ENCODE data around the gene GADD45B. TPM values are rescaled to one million over a fixed set of nuclear protein-coding genes. Genes with fewer than 3 reads are reported as not detected.
A peak's percentile ranks its signal among the peaks of the same experiment; 100 is the strongest.

The GADD45B gene
- total and polyA plus RNA-seq, 8 donors = 52.9 to 588 (median 81.9) TPM

GRCh38 chr19:2524361-2524839 is 48.5 kb downstream of the GADD45B start:
- WGBS, 5 donors = 90 to 96% (median 94%) methylated on average over 14 to 16 of the region's 16 CpGs
- no peak overlapping the region for H3K27ac ChIP-seq

GRCh38 chr19:2524840-2525723 is 49.2 kb downstream of the GADD45B start:
- peak in 1 of 2 donors; percentile 40 for DNase-seq
- H3K27ac ChIP-seq = peak overlapping the region in 1 of 5 donors; percentile 40
- H3K4me3 ChIP-seq = peak overlapping the region; percentile 18 to 32 (median 28)
- WGBS, 5 donors = 37 to 72% (median 49%) methylated on average over 22 to 45 of the region's 45 CpGs
- H3K27me3 ChIP-seq = no peaks in the 10 kb centered on the region
- no peaks in the 10 kb centered on the region for H3K9me3 ChIP-seq
- no peak for TF ChIP-seq EP300 (IDR thresholded peaks at IDR 0.05)
- intact Hi-C loops (cut with DNase I; ENCODE audit: low total_unique reads) = no loop called here
- peaks cover 4 to 27% (median 20%) of the 10 kb centered on the region in 4 donors for H3K4me1 ChIP-seq
- H3K36me3 ChIP-seq = no peaks in the 10 kb centered on the region

More at GRCh38 chr19:2524361-2524839, 48.5 kb downstream of the GADD45B start:
- no peak for DNase-seq
- H3K36me3 ChIP-seq = no peaks in the 10 kb centered on the region
- intact Hi-C loops (cut with DNase I; ENCODE audit: low total_unique reads) = no loop called here
- peaks cover 4 to 27% (median 18%) of the 10 kb centered on the region in 4 donors for H3K4me1 ChIP-seq
- no peak overlapping the region for H3K4me3 ChIP-seq
- H3K27me3 ChIP-seq = no peaks in the 10 kb centered on the region
- H3K9me3 ChIP-seq = no peaks in the 10 kb centered on the region
- TF ChIP-seq EP300 (IDR thresholded peaks at IDR 0.05) = no peak
- no peak for TF ChIP-seq POLR2AphosphoS5 (IDR thresholded peaks at IDR 0.05)

GRCh38 chr19:2527171-2527570 is 51.2 kb downstream of the GADD45B start:
- Histone ChIP-seq H3K36me3 (no peaks in the 10 kb centered on the region), H3K27ac (no peak overlapping the region), H3K27me3 (no peaks in the 10 kb centered on the region), H3K4me1 (peaks cover 4 to 27% (median 20%) of the 10 kb centered on the region in 4 donors), H3K4me3 (no peak overlapping the region), H3K9me3 (no peaks in the 10 kb centered on the region)
- TF ChIP-seq POLR2AphosphoS5 (IDR thresholded peaks at IDR 0.05) (no peak), EP300 (IDR thresholded peaks at IDR 0.05) (no peak), POLR2A (IDR thresholded peaks at IDR 0.05) (no peak), CTCF (IDR thresholded peaks at IDR 0.05) (no peak)
- intact Hi-C loops (cut with DNase I; ENCODE audit: low total_unique reads) = no loop called here
- DNase-seq = no peak
- 74 to 84% (median 81%) methylated on average over 11 to 14 of the region's 14 CpGs for WGBS, 5 donors

- H3K4me3 ChIP-seq = no peak overlapping the region
- no peaks in the 10 kb centered on the region for H3K27me3 ChIP-seq
- H3K9me3 ChIP-seq = no peaks in the 10 kb centered on the region
- TF ChIP-seq POLR2AphosphoS5 (IDR thresholded peaks at IDR 0.05) (no peak), POLR2A (IDR thresholded peaks at IDR 0.05) (no peak), CTCF (IDR thresholded peaks at IDR 0.05) (no peak), EP300 (IDR thresholded peaks at IDR 0.05) (no peak)
- intact Hi-C loops (cut with DNase I; ENCODE audit: low total_unique reads) = no loop called here
- no peak overlapping the region for H3K27ac ChIP-seq
- H3K36me3 ChIP-seq = no peaks in the 10 kb centered on the region
- DNase-seq = no peak
- 89 to 93% (median 93%) methylated on average over 4 of the region's 4 CpGs for WGBS, 5 donors
- peaks cover 4 to 27% (median 20%) of the 10 kb centered on the region in 4 donors for H3K4me1 ChIP-seq
Measured at GRCh38 chr19:2527686-2528085, 51.8 kb downstream of the GADD45B start.

Small RNA genes lying within 50 kb of the gene (small RNA-seq; reads per million reads assigned to genes)
- gene RNU6-993P = 0 reads per million in 4 donors

Other genes starting within 250 kb of the GADD45B start
- gene PLEKHJ1, start 239.8 kb upstream of the GADD45B start, total RNA-seq = 100 to 1,000 TPM in 2 of 5 donors, 10 to 100 TPM in 3; 22.2 to 459 (median 96.9) TPM
- 100 to 1,000 TPM; 113 to 173 (median 132) TPM for gene PLEKHJ1, start 239.8 kb upstream of the GADD45B start, polyA plus RNA-seq
- gene SF3A2, start 239.3 kb upstream of the GADD45B start, total RNA-seq = 100 to 1,000 TPM in 1 of 5 donors, 10 to 100 TPM in 4; 25.8 to 214 (median 33.9) TPM
- 10 to 100 TPM; 33.3 to 42.4 (median 40.2) TPM for gene SF3A2, start 239.3 kb upstream of the GADD45B start, polyA plus RNA-seq
- 1 to 10 TPM in 2 of 5 donors, under 1 TPM in 1, not detected in 2; 0.45 to 2.0 (median 1.1) TPM for gene AMH, start 226.8 kb upstream of the GADD45B start, total RNA-seq
- gene AMH, start 226.8 kb upstream of the GADD45B start, polyA plus RNA-seq = 1 to 10 TPM in 1 of 3 donors, under 1 TPM in 2; 0.50 to 1.5 (median 0.61) TPM
- under 1 TPM in 1 of 5 donors, not detected in 4; 0.58 TPM for gene JSRP1, start 219.7 kb upstream of the GADD45B start, total RNA-seq
- gene JSRP1, start 219.7 kb upstream of the GADD45B start, polyA plus RNA-seq = under 1 TPM in 2 of 3 donors, not detected in 1; 0.68 to 0.75 TPM
- 1 to 10 TPM in 1 of 5 donors, under 1 TPM in 1, not detected in 3; 0.87 to 1.4 TPM for gene PEAK3, start 194.0 kb upstream of the GADD45B start, total RNA-seq
- gene PEAK3, start 194.0 kb upstream of the GADD45B start, polyA plus RNA-seq = under 1 TPM in 2 of 3 donors, not detected in 1; 0.15 to 0.31 TPM
- gene LINGO3, start 168.0 kb upstream of the GADD45B start, total RNA-seq = not detected
- gene LINGO3, start 168.0 kb upstream of the GADD45B start, polyA plus RNA-seq = not detected
- 10 to 100 TPM in 4 of 5 donors, 1 to 10 TPM in 1; 9.8 to 93.1 (median 17.4) TPM for gene LSM7, start 147.5 kb upstream of the GADD45B start, total RNA-seq
- 100 to 1,000 TPM; 196 to 332 (median 214) TPM for gene LSM7, start 147.5 kb upstream of the GADD45B start, polyA plus RNA-seq
- gene SPPL2B, start 147.4 kb upstream of the GADD45B start, total RNA-seq = 100 to 1,000 TPM in 2 of 5 donors, 10 to 100 TPM in 3; 69.3 to 450 (median 97.4) TPM
- gene SPPL2B, start 147.4 kb upstream of the GADD45B start, polyA plus RNA-seq = 10 to 100 TPM; 13.6 to 31.4 (median 29.0) TPM
- 1 to 10 TPM in 1 of 5 donors, not detected in 4; 1.1 TPM for gene TMPRSS9, start 115.9 kb upstream of the GADD45B start, total RNA-seq
- gene TMPRSS9, start 115.9 kb upstream of the GADD45B start, polyA plus RNA-seq = not detected
- 10 to 100 TPM in 4 of 5 donors, not detected in 1; 19.2 to 54.5 (median 27.6) TPM for gene TIMM13, start 48.5 kb upstream of the GADD45B start, total RNA-seq
- 100 to 1,000 TPM in 1 of 3 donors, 10 to 100 TPM in 2; 62.6 to 133 (median 97.8) TPM for gene TIMM13, start 48.5 kb upstream of the GADD45B start, polyA plus RNA-seq
- 10 to 100 TPM; 19.8 to 76.8 (median 29.0) TPM for gene LMNB2, start 19.2 kb upstream of the GADD45B start, total RNA-seq
- 10 to 100 TPM; 12.2 to 19.7 (median 13.6) TPM for gene LMNB2, start 19.2 kb upstream of the GADD45B start, polyA plus RNA-seq
- gene GNG7, start 226.6 kb downstream of the GADD45B start, total RNA-seq = 10 to 100 TPM in 1 of 5 donors, 1 to 10 TPM in 3, under 1 TPM in 1; 0.58 to 15.1 (median 3.6) TPM
- 1 to 10 TPM; 3.4 to 7.0 (median 5.0) TPM for gene GNG7, start 226.6 kb downstream of the GADD45B start, polyA plus RNA-seq
- gene DIRAS1, start 245.2 kb downstream of the GADD45B start, total RNA-seq = 1 to 10 TPM in 2 of 5 donors, under 1 TPM in 2, not detected in 1; 0.73 to 2.9 (median 1.0) TPM
- 1 to 10 TPM; 2.1 to 8.4 (median 2.8) TPM for gene DIRAS1, start 245.2 kb downstream of the GADD45B start, polyA plus RNA-seq

Measured in stomach (tissue), 9 donors.